ENCODE results near the gene RPS6KA5. TPM values are rescaled to one million over a fixed set of nuclear protein-coding genes. Genes with fewer than 3 reads are reported as not detected.

RPS6KA5 gene
- total and polyA plus RNA-seq, 2 donors (not counting 1 experiment from before 2014, with no cell fraction given), result 0.59 to 2.0 TPM

- Histone ChIP-seq H3K27ac (ENCODE audit: insufficient read depth, low read length) (no peak overlapping the region), H3K4me2 (ENCODE audit: extremely low read depth, insufficient read depth, low read length) (no peak overlapping the region), H3K79me2 (ENCODE audit: control insufficient read depth, insufficient read depth, low read length) (no peaks in the 10 kb centered on the region), H3K9me3 (ENCODE audit: control insufficient read depth, insufficient read depth, low read depth, low read length) (no peaks in the 10 kb centered on the region), H3K9ac (ENCODE audit: insufficient read depth, low read length) (no peak overlapping the region), H4K20me1 (ENCODE audit: control insufficient read depth, extremely low read depth, insufficient read depth, low read length) (no peaks in the 10 kb centered on the region), H3K27me3 (ENCODE audit: control insufficient read depth, insufficient read depth, low read length) (no peaks in the 10 kb centered on the region), H3K4me3 (replicated peaks in 1 of 4; ENCODE audit: control extremely low read depth in 1 of 4, insufficient read depth in 1 of 4, low read depth in 3 of 4, low read length in 4 of 4) (no peak overlapping the region), H2AFZ (ENCODE audit: low read length) (no peak overlapping the region), H3K36me3 (ENCODE audit: control insufficient read depth, insufficient read depth, low read length) (no peaks in the 10 kb centered on the region), H3K4me1 (ENCODE audit: control insufficient read depth, extremely low read depth, insufficient read depth, low read length) (no peaks in the 10 kb centered on the region)
- no peak for TF ChIP-seq EZH2 (IDR thresholded peaks at IDR 0.05; ENCODE audit: low read length, missing control alignments)
- TF ChIP-seq, protein P1, sequence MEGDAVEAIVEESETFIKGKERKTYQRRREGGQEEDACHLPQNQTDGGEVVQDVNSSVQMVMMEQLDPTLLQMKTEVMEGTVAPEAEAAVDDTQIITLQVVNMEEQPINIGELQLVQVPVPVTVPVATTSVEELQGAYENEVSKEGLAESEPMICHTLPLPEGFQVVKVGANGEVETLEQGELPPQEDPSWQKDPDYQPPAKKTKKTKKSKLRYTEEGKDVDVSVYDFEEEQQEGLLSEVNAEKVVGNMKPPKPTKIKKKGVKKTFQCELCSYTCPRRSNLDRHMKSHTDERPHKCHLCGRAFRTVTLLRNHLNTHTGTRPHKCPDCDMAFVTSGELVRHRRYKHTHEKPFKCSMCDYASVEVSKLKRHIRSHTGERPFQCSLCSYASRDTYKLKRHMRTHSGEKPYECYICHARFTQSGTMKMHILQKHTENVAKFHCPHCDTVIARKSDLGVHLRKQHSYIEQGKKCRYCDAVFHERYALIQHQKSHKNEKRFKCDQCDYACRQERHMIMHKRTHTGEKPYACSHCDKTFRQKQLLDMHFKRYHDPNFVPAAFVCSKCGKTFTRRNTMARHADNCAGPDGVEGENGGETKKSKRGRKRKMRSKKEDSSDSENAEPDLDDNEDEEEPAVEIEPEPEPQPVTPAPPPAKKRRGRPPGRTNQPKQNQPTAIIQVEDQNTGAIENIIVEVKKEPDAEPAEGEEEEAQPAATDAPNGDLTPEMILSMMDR (conservative IDR thresholded peaks at IDR 0.05 in 1 of 2, IDR thresholded peaks at IDR 0.05 in 1 of 2; ENCODE audit: low read depth in 1 of 2, low read length in 2 of 2), result no peak
- DNase-seq (ENCODE audit: low read depth in 2 of 2), result no peak
Measured at GRCh38 chr14:90803249-90803648, 257.2 kb downstream of the RPS6KA5 start.

DNA sequence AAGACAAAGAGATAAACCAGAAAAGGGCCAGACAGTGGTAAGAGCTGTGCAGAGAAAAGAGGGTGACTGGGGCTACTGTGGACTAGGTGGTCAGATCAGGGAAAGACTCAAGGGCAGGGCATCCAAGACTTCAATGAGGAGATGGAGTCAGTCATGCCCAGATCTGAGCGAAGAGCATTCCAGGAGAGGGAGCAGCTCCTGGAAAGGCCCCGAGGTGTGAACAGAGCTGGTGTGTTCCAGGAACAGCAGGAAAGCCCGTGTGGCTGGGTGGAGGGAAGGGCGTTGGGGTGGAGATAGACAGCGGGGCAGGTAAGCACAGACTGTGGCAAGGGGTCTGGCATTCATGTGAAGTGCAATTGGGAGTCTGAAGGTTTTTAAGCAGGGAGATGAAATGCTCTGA is 261.0 kb downstream of the RPS6KA5 start:
- Histone ChIP-seq H3K36me3 (ENCODE audit: control insufficient read depth, insufficient read depth, low read length) (no peaks in the 10 kb centered on the region), H3K4me3 (replicated peaks in 1 of 4; ENCODE audit: control extremely low read depth in 1 of 4, insufficient read depth in 1 of 4, low read depth in 3 of 4, low read length in 4 of 4) (no peak overlapping the region), H4K20me1 (ENCODE audit: control insufficient read depth, extremely low read depth, insufficient read depth, low read length) (no peaks in the 10 kb centered on the region), H3K27me3 (ENCODE audit: control insufficient read depth, insufficient read depth, low read length) (no peaks in the 10 kb centered on the region), H3K27ac (ENCODE audit: insufficient read depth, low read length) (no peak overlapping the region), H2AFZ (ENCODE audit: low read length) (no peak overlapping the region), H3K4me1 (ENCODE audit: control insufficient read depth, extremely low read depth, insufficient read depth, low read length) (peaks cover 13% of the 10 kb centered on the region), H3K9ac (ENCODE audit: insufficient read depth, low read length) (no peak overlapping the region), H3K4me2 (ENCODE audit: extremely low read depth, insufficient read depth, low read length) (no peak overlapping the region), H3K79me2 (ENCODE audit: control insufficient read depth, insufficient read depth, low read length) (no peaks in the 10 kb centered on the region), H3K9me3 (ENCODE audit: control insufficient read depth, insufficient read depth, low read depth, low read length) (no peaks in the 10 kb centered on the region)
- no peak for DNase-seq (ENCODE audit: low read depth in 2 of 2)
- TF ChIP-seq, protein P1 (conservative IDR thresholded peaks at IDR 0.05 in 1 of 2, IDR thresholded peaks at IDR 0.05 in 1 of 2; ENCODE audit: low read depth in 1 of 2, low read length in 2 of 2), result no peak
- no peak for TF ChIP-seq EZH2 (IDR thresholded peaks at IDR 0.05; ENCODE audit: low read length, missing control alignments)

DNA sequence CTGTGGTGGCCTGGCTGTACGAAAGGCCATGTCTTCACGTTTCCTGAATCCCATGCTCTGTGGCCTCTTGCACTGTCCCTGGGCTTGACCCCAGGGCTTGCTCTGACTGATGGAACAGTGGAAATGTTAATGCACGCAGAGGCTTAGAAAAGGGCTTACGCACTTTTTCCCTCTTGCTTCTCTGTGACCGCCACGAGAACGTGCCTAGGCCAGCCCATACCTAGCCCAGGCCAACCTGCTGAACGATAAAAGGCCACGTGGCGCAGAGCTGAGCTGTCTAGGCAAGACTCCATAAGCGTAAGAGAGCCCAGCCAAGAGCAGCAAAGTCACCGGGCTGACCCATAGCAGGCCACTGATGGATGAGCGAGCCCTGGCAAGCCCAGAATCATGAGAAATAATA is 262.5 kb downstream of the RPS6KA5 start:
- H3K4me3 ChIP-seq (replicated peaks in 1 of 4; ENCODE audit: control extremely low read depth in 1 of 4, insufficient read depth in 1 of 4, low read depth in 3 of 4, low read length in 4 of 4), result no peak overlapping the region
- H4K20me1 ChIP-seq (ENCODE audit: control insufficient read depth, extremely low read depth, insufficient read depth, low read length), result no peaks in the 10 kb centered on the region
- no peak for DNase-seq (ENCODE audit: low read depth in 2 of 2)
- no peak overlapping the region for H3K27ac ChIP-seq (ENCODE audit: insufficient read depth, low read length)
- H3K4me2 ChIP-seq (ENCODE audit: extremely low read depth, insufficient read depth, low read length), result no peak overlapping the region
- no peaks in the 10 kb centered on the region for H3K9me3 ChIP-seq (ENCODE audit: control insufficient read depth, insufficient read depth, low read depth, low read length)
- H3K4me1 ChIP-seq (ENCODE audit: control insufficient read depth, extremely low read depth, insufficient read depth, low read length), result peaks cover 13% of the 10 kb centered on the region
- H3K9ac ChIP-seq (ENCODE audit: insufficient read depth, low read length), result no peak overlapping the region
- no peaks in the 10 kb centered on the region for H3K36me3 ChIP-seq (ENCODE audit: control insufficient read depth, insufficient read depth, low read length)
- H3K27me3 ChIP-seq (ENCODE audit: control insufficient read depth, insufficient read depth, low read length), result no peaks in the 10 kb centered on the region
- H3K79me2 ChIP-seq (ENCODE audit: control insufficient read depth, insufficient read depth, low read length), result no peaks in the 10 kb centered on the region
- H2AFZ ChIP-seq (ENCODE audit: low read length), result no peak overlapping the region
- TF ChIP-seq, protein P1 (conservative IDR thresholded peaks at IDR 0.05 in 1 of 2, IDR thresholded peaks at IDR 0.05 in 1 of 2; ENCODE audit: low read depth in 1 of 2, low read length in 2 of 2), result no peak
- no peak for TF ChIP-seq EZH2 (IDR thresholded peaks at IDR 0.05; ENCODE audit: low read length, missing control alignments)

Other genes starting within 250 kb of the RPS6KA5 start
- gene TTC7B, start 244.2 kb downstream of the RPS6KA5 start, total RNA-seq, result 10.8 and 18.8 TPM in 2 replicates
- gene TTC7B, start 244.2 kb downstream of the RPS6KA5 start, polyA plus RNA-seq, result 37.5 and 38.1 TPM in 2 replicates
- gene DGLUCY, start 53.4 kb upstream of the RPS6KA5 start, total RNA-seq, result 41.9 and 62.1 TPM in 2 replicates
- 26.7 and 33.7 TPM in 2 replicates for gene DGLUCY, start 53.4 kb upstream of the RPS6KA5 start, polyA plus RNA-seq
- gene GPR68, start 184.1 kb upstream of the RPS6KA5 start, total RNA-seq, result 0.26 and 0.66 TPM in 2 replicates
- gene GPR68, start 184.1 kb upstream of the RPS6KA5 start, polyA plus RNA-seq, result 0.37 and 1.3 TPM in 2 replicates